ENCODE data around the gene MOB2.

- TF ChIP-seq POLR2AphosphoS5 (IDR thresholded peaks at IDR 0.05) (no peak), CTCF (IDR thresholded peaks at IDR 0.05) (no peak)
These were observed 12.8 kb downstream of the MOB2 start for GRCh38 chr11:1473786-1474185.

All from prostate gland (tissue), 2 donors.